Measurements from ENCODE around the gene ZER1.
"Not testable (repeated sequence)": the region's sequence is repeated elsewhere in the genome, so short reads cannot be mapped to it uniquely, and the experiment has no call there.

Gene ZER1

GRCh38 chr9:128788445-128788844 is 16.7 kb upstream of the ZER1 start:
- in situ Hi-C loops (cut with MboI; ENCODE audit: low sequenced_read_pairs) = no loop called here

DNA sequence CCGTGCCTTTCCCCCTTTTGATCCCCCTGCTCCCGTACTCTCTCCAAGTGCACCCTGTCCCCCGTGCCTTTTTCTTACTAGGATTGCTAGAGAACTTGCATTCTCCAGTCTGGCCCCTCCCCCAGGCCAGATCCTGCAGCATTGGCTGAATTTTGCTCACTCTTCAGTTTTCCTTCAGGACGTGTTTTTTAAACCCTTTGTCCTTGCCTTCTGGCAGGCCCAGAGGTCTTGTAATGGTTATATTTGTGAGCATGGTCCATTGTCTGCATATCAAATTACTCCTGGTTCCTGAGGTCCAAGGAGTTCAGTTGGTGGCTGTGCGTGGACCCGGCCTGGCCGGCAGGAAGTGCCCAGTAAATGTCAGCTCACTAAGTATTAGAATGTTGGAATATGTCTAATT is 15.9 kb upstream of the ZER1 start:
- in situ Hi-C loops (cut with MboI; ENCODE audit: low sequenced_read_pairs) = no loop called here

DNA sequence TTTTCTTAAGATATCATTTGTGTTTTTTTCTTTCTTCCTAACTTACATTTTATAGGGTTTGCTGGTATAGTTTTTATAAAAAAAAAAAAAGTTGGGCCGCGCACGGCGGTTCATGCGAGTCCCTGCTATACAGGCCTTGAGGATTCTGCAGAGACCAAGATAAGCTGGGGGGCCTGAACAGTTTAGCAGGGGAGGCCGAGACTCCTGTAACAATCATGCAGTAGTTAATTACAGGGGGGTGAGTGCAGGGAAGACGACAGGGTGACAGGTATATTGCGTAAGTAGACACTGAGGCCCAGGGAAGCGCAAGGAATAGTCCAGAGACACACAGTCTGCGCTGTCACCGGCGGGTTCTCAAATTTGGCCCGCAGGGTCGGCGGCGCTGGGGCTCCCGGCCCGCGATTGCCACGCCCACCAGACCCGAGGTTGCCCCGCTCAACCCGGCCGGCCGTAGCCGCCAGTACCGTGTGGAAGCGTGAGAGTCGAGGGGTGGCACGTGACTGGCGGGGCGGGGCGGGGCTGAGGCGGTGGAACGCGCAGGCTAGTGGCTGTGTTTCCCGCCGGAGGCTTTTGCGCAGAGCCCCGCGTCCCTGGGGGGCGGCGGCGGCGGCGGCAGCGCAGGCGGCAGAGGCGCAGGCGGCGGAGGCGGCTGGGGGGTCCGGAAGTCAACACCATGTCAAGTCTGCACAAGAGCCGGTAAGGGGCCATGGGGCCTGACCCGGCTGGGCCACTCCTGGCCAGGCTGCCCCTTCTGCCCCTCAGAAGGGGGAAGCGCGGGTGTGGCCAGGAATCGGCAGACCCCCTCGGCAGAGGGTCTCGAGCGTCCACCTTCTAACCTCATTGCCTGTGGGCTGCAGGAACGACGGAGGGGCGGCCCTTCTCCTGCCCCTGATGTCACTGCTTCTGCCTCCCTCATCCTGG is 15.2 kb upstream of the ZER1 start, which contains the start of gene TBC1D13:
TBC1D13 (plus strand) TSS at position 573 of the 921 bp plus-strand sequence; CDS start at position 674, 101 bp downstream.
- in situ Hi-C loops (cut with MboI; ENCODE audit: low sequenced_read_pairs) = no loop called here

DNA sequence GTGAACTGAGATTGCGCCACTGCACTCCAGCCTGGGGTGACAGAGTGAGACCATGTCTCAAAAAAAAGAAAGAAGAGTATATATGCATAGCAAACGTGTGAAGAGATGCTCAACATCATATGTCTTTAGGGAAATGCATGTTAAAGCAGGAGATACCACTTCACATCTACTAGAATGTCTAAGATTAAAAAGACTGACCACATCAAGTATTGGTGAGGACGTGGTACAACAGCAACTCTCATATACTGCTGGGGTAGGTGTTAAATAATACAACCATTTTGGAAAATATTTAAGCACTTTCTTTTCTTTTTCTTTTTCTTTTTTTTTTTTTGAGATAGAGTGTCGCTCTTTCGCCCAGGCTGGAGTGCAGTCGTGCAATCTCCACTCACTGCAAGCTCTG is 13.7 kb upstream of the ZER1 start:
- in situ Hi-C loops (cut with MboI; ENCODE audit: low sequenced_read_pairs) = no loop called here

DNA sequence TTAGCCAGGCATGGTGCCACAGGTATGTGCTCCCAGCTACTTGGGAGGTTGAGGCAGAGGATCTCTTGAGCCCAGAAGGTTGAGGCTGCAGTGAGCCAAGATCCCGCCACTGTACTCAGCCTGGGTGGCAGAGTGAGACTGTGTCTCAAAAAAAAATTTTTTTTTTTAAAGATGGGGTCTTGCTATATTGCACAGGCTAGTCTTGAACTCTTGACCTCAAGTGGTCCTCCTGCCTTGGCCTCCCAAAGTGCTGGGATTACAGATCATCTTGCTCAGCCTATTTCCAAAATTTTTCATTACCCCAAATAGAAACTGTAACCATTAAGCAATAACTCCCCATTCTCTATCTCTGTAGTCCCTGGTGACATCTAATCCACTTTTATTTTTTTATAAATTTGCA is 10.9 kb upstream of the ZER1 start:
- in situ Hi-C loops (cut with MboI; ENCODE audit: low sequenced_read_pairs) = no loop called here

GRCh38 chr9:128781187-128782070 is 9.7 kb upstream of the ZER1 start:
- in situ Hi-C loops (cut with MboI; ENCODE audit: low sequenced_read_pairs) = no loop called here

- in situ Hi-C loops (cut with MboI; ENCODE audit: low sequenced_read_pairs) = not testable (repeated sequence)
Measured at GRCh38 chr9:128780093-128780492, 8.4 kb upstream of the ZER1 start.

- in situ Hi-C loops (cut with MboI; ENCODE audit: low sequenced_read_pairs) = no loop called here
Measured at GRCh38 chr9:128774804-128775203, 3.1 kb upstream of the ZER1 start.

DNA sequence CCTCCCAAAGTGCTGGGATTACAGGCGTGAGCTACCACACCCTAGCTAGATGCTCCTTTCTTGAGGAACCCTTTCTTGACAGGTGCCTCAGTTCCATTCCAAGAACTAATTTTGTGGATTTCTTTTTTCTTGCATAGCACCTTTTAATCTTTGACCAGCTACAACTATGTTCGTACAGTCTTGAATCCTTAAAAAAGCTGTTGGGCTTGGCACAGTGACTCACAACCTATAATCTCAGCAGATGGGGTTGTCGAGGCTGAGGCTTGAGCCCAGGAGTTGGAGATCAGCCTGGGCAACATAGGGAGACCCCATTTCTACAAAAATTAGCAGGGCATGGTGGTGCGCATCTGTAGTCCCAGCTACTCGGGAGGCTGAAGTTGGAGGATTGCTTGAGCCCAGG is 1.3 kb upstream of the ZER1 start:
- in situ Hi-C loops (cut with MboI; ENCODE audit: low sequenced_read_pairs) = no loop called here

DNA sequence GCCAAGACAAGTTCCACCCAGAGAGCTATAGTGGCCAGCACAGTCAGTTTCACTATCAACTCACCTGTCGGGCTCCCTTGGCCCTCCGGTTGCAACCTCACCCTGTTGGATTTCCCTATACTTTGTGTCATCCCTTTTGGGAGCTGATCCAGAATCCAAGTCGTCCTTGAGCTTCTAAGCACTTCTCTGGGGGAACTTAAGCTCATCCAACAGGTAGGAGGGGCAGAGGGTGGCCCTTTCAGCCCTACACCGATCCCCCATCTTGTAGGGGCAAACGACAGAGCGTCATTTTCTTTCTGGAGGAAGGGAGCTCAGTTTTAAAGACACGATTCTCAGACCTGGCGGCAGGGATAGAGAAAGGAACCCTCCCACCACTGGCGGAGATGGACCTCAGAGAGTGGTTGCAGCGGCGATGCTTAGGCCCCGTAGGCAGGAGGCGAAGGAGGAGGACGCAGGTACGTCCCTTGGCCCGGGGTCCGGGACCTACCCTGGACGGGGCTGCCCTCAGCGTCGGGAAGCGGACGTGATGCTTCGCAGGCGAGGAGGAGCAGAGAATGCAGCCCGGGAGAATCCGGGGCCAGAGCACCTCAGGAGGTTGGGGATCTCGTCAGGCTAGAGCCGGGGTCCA is 519 bp downstream of the ZER1 start:
- in situ Hi-C loops (cut with MboI; ENCODE audit: low sequenced_read_pairs) = no loop called here

DNA sequence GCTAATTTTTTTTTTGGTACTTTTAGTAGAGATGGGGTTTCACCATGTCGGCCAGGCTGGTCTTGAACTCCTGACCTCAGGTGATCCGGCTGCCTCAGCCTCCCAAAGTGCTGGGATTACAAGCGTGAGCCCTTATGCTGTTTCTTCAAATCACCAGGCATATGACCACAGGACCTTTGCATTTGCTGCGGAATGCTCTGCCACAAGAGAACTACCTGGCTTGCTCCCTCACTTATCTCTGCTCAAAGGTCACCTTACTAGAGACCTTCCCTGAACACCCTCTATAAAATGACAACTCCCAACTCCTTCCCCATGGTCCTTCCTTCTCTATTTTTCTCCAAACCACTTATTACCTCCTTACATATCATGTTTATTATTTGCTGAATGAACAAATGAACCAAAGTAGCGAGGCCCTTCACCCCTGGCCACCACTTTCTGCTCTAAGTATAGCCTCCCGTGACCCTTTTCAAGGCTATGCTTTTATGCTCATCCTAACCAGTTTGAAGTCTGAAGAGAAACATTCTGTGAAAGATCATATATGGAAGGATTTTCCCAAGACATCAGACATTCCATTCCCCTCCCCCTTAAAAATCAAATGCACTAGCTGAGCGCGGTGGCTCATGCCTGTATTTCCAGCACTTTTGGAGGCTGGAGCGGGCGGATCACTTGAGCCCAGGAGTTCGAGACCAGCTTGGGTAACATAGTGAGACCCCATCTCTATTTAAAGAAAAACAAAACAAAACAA is 1.3 kb downstream of the ZER1 start:
- in situ Hi-C loops (cut with MboI; ENCODE audit: low sequenced_read_pairs) = no loop called here

DNA sequence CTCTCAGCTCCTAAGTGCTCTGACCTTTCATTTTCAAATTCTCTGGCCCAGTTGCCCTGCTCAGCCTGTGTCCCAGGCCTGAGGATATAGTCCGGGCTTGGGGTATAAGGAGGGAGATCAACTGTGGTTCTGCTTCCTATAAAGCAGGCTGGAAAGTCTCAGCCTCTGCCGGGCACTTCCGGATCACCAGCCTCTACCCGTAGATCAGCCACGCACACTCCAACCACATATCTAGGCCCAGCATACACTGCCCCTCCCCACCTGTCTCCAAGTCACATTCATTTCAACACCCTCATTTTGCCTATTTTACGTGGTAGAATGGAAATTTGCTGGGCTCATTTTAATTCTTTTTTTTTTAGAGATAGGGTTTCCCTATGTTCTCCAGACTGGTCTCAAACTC is 3.1 kb downstream of the ZER1 start:
- in situ Hi-C loops (cut with MboI; ENCODE audit: low sequenced_read_pairs) = no loop called here

DNA sequence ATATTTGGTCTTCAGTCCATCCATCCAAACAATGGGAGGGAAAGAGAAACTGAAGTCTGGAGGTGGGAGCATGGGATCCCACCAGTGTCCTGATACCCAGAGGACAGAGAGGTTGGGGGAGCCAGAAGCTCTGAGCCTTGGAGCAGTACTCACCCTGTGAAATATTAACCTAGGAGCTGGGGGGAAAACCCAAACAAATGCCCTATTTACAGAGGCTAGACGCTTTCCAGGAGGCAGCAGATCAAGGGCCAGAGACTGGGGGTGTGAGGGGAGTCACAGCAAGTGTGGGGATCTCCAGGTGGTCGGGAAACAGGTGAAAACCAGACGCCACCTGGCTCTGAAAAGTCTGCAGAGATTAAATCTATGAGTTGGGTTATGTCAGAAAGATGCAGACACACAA is 6.2 kb downstream of the ZER1 start:
- in situ Hi-C loops (cut with MboI; ENCODE audit: low sequenced_read_pairs) = no loop called here

DNA sequence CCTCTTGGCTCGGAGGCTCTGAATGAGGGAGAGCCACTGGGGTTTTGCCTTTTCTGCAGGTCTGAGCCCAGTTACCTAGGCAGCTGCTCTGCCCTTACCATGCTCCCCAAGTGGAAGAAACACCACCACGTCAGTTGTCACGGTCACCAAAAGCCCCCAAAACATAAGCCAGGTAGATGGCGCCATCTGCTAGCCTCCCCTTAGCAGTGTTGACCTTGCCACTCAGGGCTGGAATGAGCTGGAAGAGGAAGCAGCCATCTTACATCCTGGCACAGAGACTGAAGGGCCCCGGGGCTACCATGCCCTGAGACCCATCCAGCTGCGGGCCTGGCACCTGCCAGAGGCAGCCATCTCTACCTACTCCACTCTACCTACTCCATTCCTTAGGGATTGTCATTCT is 7.4 kb downstream of the ZER1 start:
- in situ Hi-C loops (cut with MboI; ENCODE audit: low sequenced_read_pairs) = no loop called here

DNA sequence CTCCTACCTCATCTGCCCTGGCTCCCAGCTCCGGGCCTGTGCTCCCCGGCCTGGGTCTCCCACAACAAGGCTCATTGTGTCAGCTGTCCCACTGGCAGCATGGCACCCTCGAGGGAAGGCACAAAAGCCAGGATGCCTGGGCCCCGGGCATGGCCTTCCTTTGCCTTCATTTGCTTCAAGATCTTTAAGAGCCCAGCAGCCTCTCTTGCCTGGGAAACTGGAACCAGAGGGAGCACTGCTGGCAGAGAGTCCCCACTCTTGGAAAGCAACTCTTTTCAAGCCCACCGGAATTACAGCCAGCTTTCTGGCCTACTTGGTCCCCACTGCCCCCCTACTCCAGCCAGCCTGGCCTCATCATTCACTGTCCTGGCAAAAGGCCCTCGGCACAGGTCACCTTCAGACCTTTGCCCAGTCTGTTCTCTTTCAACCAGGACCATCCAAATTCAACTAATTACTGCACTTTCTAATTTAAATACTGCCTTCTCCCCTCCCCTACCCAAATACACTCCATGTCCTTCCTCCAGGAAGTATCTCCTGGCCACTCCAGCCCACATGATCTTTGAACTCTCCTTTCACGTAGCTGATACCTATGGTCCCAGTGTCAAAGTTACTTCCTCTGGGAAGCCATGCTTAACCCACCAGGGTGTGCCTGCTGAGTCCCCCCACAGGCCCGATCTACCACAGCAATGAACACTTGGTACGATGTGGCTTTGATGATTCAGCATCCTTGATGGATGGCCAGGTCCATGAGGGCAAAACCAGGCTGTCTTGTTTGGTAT is 8.9 kb downstream of the ZER1 start:
- in situ Hi-C loops (cut with MboI; ENCODE audit: low sequenced_read_pairs) = no loop called here

GRCh38 chr9:128757602-128758001 is 14.1 kb downstream of the ZER1 start:
- in situ Hi-C loops (cut with MboI; ENCODE audit: low sequenced_read_pairs) = no loop called here

- in situ Hi-C loops (cut with MboI; ENCODE audit: low sequenced_read_pairs) = no loop called here
Measured at GRCh38 chr9:128753627-128754026, 18.1 kb downstream of the ZER1 start.

DNA sequence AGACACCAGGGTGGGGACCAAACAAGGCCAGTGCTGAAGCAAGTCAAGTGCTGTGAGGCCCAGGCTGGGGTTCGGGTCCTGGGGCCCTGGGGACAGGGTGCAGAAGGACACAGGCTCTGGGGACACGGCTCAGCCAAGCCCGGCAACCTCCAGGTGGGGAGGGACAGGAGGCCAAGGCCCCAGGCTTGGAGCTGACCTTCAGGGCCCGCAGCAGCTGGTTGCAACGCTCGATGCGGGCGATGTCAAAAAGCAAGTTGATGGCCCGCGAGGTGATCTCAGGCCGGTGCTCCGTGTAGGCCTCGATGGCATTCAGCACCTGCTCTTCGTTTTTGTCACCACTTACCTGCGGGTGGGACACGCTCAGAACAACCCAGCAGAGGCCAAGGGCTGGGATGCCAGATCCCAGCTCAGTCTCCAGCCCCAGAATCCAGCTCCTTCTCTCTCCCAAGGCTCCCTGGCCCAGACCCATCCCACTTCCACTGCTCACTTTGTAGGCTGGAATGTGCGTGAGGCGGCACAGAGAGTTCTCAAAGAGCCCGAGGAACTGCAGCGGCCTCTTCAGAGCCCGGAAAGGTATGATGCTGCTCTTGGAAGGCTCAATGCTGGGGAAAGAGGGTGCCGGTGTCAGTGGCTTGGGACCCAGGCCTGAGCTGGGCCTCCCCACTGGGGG is 20.7 kb downstream of the ZER1 start:
- in situ Hi-C loops (cut with MboI; ENCODE audit: low sequenced_read_pairs) = no loop called here

- in situ Hi-C loops (cut with MboI; ENCODE audit: low sequenced_read_pairs) = loop anchor here (25.0 kb wide), 1 partner anchor 190 kb away; the partner anchor contains the start of genes DOLK and NUP188
Measured at GRCh38 chr9:128747241-128747640, 24.5 kb downstream of the ZER1 start.

All from HL-60/S4 (cell line).